Fibroblast of lung (primary cell): Measurements from ENCODE around the gene PLEKHA6. TPM values are rescaled to one million over a fixed set of nuclear protein-coding genes. Genes with fewer than 3 reads are reported as not detected.

ENCODE experiments used
- DNase-seq, 2 donors: peaks; one replicate each; pipeline versions ENCODE4 v3.0.0 to v3.0.0-alpha.2; 2010; ENCODE audit warnings: low read depth in 2 of 2
- H2AFZ ChIP-seq: 2 replicates; pipeline ENCODE4 v1.5.1; 2012; ENCODE audit warnings: low read length, control low read depth, inconsistent platforms
- H3K27ac ChIP-seq: 2 replicates; pipeline ENCODE4 v1.5.1; 2011; ENCODE audit warnings: low read length, control low read depth; ENCODE audit not compliant: insufficient read depth
- H3K27me3 ChIP-seq: 2 replicates; pipeline ENCODE4 v1.5.1; 2011; ENCODE audit warnings: mild to moderate bottlenecking, low read length; ENCODE audit not compliant: control insufficient read depth, insufficient read depth
- H3K36me3 ChIP-seq: 2 replicates; pipeline ENCODE4 v1.5.1; 2011; ENCODE audit warnings: low read length; ENCODE audit not compliant: control insufficient read depth, insufficient read depth
- H3K4me1 ChIP-seq: 2 replicates; pipeline ENCODE4 v1.5.1; 2011; ENCODE audit warnings: low read length; ENCODE audit not compliant: control insufficient read depth, insufficient read depth; ENCODE audit errors: extremely low read depth
- H3K4me2 ChIP-seq: 2 replicates; pipeline ENCODE4 v1.5.1; 2011; ENCODE audit warnings: low read length, control low read depth; ENCODE audit not compliant: insufficient read depth; ENCODE audit errors: extremely low read depth
- H3K4me3 ChIP-seq, 4 experiments: fragments of 200-600 bp in 1 of 4; sonication (generic) in 1 of 4; replicated peaks in 1 of 4; 2 replicates each; pipeline ENCODE4 v1.5.1; 2011 to 2016; ENCODE audit warnings: low read length in 4 of 4, low read depth in 3 of 4, mild to moderate bottlenecking in 3 of 4, control low read depth in 2 of 4, inconsistent platforms in 1 of 4, mixed read lengths in 1 of 4; ENCODE audit not compliant: insufficient read depth in 1 of 4; ENCODE audit errors: control extremely low read depth in 1 of 4
- H3K79me2 ChIP-seq: 2 replicates; pipeline ENCODE4 v1.5.1; 2012; ENCODE audit warnings: mild to moderate bottlenecking, low read length, inconsistent platforms; ENCODE audit not compliant: control insufficient read depth, insufficient read depth
- H3K9ac ChIP-seq: 2 replicates; pipeline ENCODE4 v1.5.1; 2011; ENCODE audit warnings: mild to moderate bottlenecking, low read length, control low read depth; ENCODE audit not compliant: insufficient read depth
- H3K9me3 ChIP-seq: 2 replicates; pipeline ENCODE4 v1.5.1; 2012; ENCODE audit warnings: low read depth, low read length; ENCODE audit not compliant: control insufficient read depth, insufficient read depth
- H4K20me1 ChIP-seq: 2 replicates; pipeline ENCODE4 v1.5.1; 2011; ENCODE audit warnings: low read length; ENCODE audit not compliant: control insufficient read depth, insufficient read depth; ENCODE audit errors: extremely low read depth
- CTCF ChIP-seq, 2 donors: IDR thresholded peaks in 1 of 2; conservative IDR thresholded peaks in 1 of 2; 1 replicate in 1 of 2; 2 replicates in 1 of 2; pipeline ENCODE4 v1.5.1; 2011 to 2012; ENCODE audit warnings: low read length in 2 of 2, control low read depth in 1 of 2, inconsistent platforms in 1 of 2, low read depth in 1 of 2, mild to moderate bottlenecking in 1 of 2
- EZH2 ChIP-seq: IDR thresholded peaks from 2 replicates; pipeline ENCODE4 v1.5.1; 2012; ENCODE audit warnings: low read length, control low read depth, mild to moderate bottlenecking; ENCODE audit errors: missing control alignments
- polyA plus RNA-seq, 2 donors: library from polyadenylated mRNA; depleted of rRNA in 1 of 2; stranded (reverse) in 1 of 2; unstranded in 1 of 2; fragments of >200 nt; gene quantifications; 2 replicates each; pipeline ENCODE4 v1.2.1, GENCODE V29; 2011 to 2012; ENCODE audit warnings: missing spikeins in 1 of 2
- total RNA-seq: library from RNA; depleted of rRNA; stranded (reverse); fragments of >200 nt; gene quantifications from 2 replicates; pipeline ENCODE4 v1.2.1, GENCODE V29; 2014

Gene PLEKHA6
- total and polyA plus RNA-seq, 2 donors (not counting 1 experiment from before 2014, with no cell fraction given), result 3.8 to 4.3 TPM

- Histone ChIP-seq H3K27ac (no peak overlapping the region), H3K79me2 (no peaks in the 10 kb centered on the region), H3K27me3 (no peaks in the 10 kb centered on the region), H4K20me1 (no peaks in the 10 kb centered on the region), H3K4me3 (no peak overlapping the region), H3K9me3 (no peaks in the 10 kb centered on the region), H3K9ac (no peak overlapping the region), H3K4me1 (no peaks in the 10 kb centered on the region), H2AFZ (no peak overlapping the region), H3K36me3 (no peaks in the 10 kb centered on the region), H3K4me2 (no peak overlapping the region)
- peak in 1 of 2 donors; percentile 72 for DNase-seq
- TF ChIP-seq EZH2, result no peak
- TF ChIP-seq CTCF (conservative IDR thresholded peaks at IDR 0.05 in 1 of 2, IDR thresholded peaks at IDR 0.05 in 1 of 2; ENCODE audit: low read depth in 1 of 2, low read length in 2 of 2), result no peak
Measured at GRCh38 chr1:204225841-204226735, 133.6 kb downstream of the PLEKHA6 start.

GRCh38 chr1:204224655-204225054 is 135.1 kb downstream of the PLEKHA6 start:
- Histone ChIP-seq H3K4me2 (no peak overlapping the region), H3K4me1 (no peaks in the 10 kb centered on the region), H3K27ac (no peak overlapping the region), H4K20me1 (no peaks in the 10 kb centered on the region), H3K27me3 (peaks cover 5% of the 10 kb centered on the region), H3K9me3 (no peaks in the 10 kb centered on the region), H3K4me3 (no peak overlapping the region), H3K79me2 (no peaks in the 10 kb centered on the region), H2AFZ (no peak overlapping the region), H3K36me3 (no peaks in the 10 kb centered on the region), H3K9ac (no peak overlapping the region)
- TF ChIP-seq CTCF (conservative IDR thresholded peaks at IDR 0.05 in 1 of 2, IDR thresholded peaks at IDR 0.05 in 1 of 2; ENCODE audit: low read depth in 1 of 2, low read length in 2 of 2) (no peak), EZH2 (no peak)
- DNase-seq, result peak in 1 of 2 donors; percentile 24

- Histone ChIP-seq H3K27me3 (peaks cover 11% of the 10 kb centered on the region), H4K20me1 (no peaks in the 10 kb centered on the region), H3K4me2 (no peak overlapping the region), H3K27ac (no peak overlapping the region), H2AFZ (no peak overlapping the region), H3K4me1 (no peaks in the 10 kb centered on the region), H3K79me2 (no peaks in the 10 kb centered on the region), H3K36me3 (no peaks in the 10 kb centered on the region), H3K9me3 (no peaks in the 10 kb centered on the region), H3K4me3 (no peak overlapping the region), H3K9ac (no peak overlapping the region)
- TF ChIP-seq CTCF (conservative IDR thresholded peaks at IDR 0.05 in 1 of 2, IDR thresholded peaks at IDR 0.05 in 1 of 2; ENCODE audit: low read depth in 1 of 2, low read length in 2 of 2) (no peak), EZH2 (no peak)
- DNase-seq, result no peak
Measured at GRCh38 chr1:204223129-204223860, 136.4 kb downstream of the PLEKHA6 start.
